Smooth muscle cell (in vitro differentiated cells): Measurements from ENCODE around the gene PI4K2A. TPM values are rescaled to one million over a fixed set of nuclear protein-coding genes. Genes with fewer than 3 reads are reported as not detected.

Source experiments
- DNase-seq: peaks from one replicate; lab custom pipeline; 2025; ENCODE audit not compliant: unreplicated experiment; lab: John Stamatoyannopoulos, UW
- H2AFZ ChIP-seq: fragments of 200-600 bp; sonication (generic); 2 replicates; pipeline ENCODE4 v1.6.0; 2016; ENCODE audit warnings: antibody characterized with exemption, low read depth, mild to moderate bottlenecking
- H3F3A ChIP-seq: fragments of 200-600 bp; sonication (generic); 2 replicates; pipeline ENCODE4 v1.6.0; 2017; ENCODE audit warnings: antibody characterized with exemption, low read depth
- H3K27ac ChIP-seq: fragments of 200-600 bp; sonication (generic); 2 replicates; pipeline ENCODE4 v1.5.1; 2016; ENCODE audit warnings: low read depth, mild to moderate bottlenecking
- H3K27me3 ChIP-seq: fragments of 200-600 bp; sonication (generic); 2 replicates; pipeline ENCODE4 v1.6.1; 2016; ENCODE audit warnings: low read depth, mild to moderate bottlenecking
- H3K36me3 ChIP-seq: fragments of 200-600 bp; sonication (generic); 2 replicates; pipeline ENCODE4 v1.5.1; 2016; ENCODE audit warnings: low read depth
- H3K4me1 ChIP-seq: fragments of 200-600 bp; sonication (generic); 2 replicates; pipeline ENCODE4 v1.5.1; 2016; ENCODE audit warnings: low read depth
- H3K4me2 ChIP-seq: fragments of 200-600 bp; sonication (generic); 2 replicates; pipeline ENCODE4 v1.6.0; 2016; ENCODE audit warnings: mild to moderate bottlenecking
- H3K4me3 ChIP-seq: fragments of 200-600 bp; sonication (generic); 2 replicates; pipeline ENCODE4 v1.5.1; 2016; ENCODE audit warnings: mild to moderate bottlenecking
- H3K79me2 ChIP-seq: fragments of 200-600 bp; sonication (generic); 2 replicates; pipeline ENCODE4 v1.6.0; 2016; ENCODE audit warnings: low read depth, mild to moderate bottlenecking
- H3K9ac ChIP-seq: fragments of 200-600 bp; sonication (generic); 2 replicates; pipeline ENCODE4 v1.6.0; 2016; ENCODE audit warnings: low read depth
- H3K9me3 ChIP-seq: fragments of 200-600 bp; sonication (generic); replicated peaks from 2 replicates; pipeline ENCODE4 v1.5.1; 2016; ENCODE audit warnings: low read depth
- H4K20me1 ChIP-seq: fragments of 200-600 bp; sonication (generic); 2 replicates; pipeline ENCODE4 v1.6.0; 2016; ENCODE audit warnings: low read depth
- CTCF ChIP-seq: fragments of 200-600 bp; sonication (generic); IDR thresholded peaks from 2 replicates; pipeline ENCODE4 v1.5.1; 2017; ENCODE audit warnings: borderline replicate concordance, mild to moderate bottlenecking, antibody characterized with exemption; ENCODE audit not compliant: insufficient read depth, poor library complexity, severe bottlenecking
- WGBS: methylation state at CpG from one replicate; pipeline ENCODE4 v1.1.7; 2016; ENCODE audit warnings: low lambda C conversion rate; 5-methylcytosine and 5-hydroxymethylcytosine counted together
- polyA plus RNA-seq: library from polyadenylated mRNA; unstranded; fragments of >200 nt; fragmentation: Nextera tagmentation; extraction: Ambion mirVana; gene quantifications from 2 replicates; pipeline ENCODE4 v1.2.1, GENCODE V29; 2016
- total RNA-seq: library from RNA; depleted of rRNA; stranded (reverse); fragments of >200 nt; gene quantifications from 2 replicates; pipeline ENCODE4 v1.2.3, GENCODE V29; 2014

PI4K2A gene
- total and polyA plus RNA-seq, 2 experiments from 2014 or later = 20.8 to 21.0 TPM

- TF ChIP-seq CTCF = no peak
- Histone ChIP-seq H3K4me3 (no peak overlapping the region), H3F3A (peaks cover 6% of the 10 kb centered on the region), H3K9me3 (no peaks in the 10 kb centered on the region), H3K79me2 (no peaks in the 10 kb centered on the region), H3K27ac (no peak overlapping the region), H3K27me3 (no peaks in the 10 kb centered on the region), H3K4me2 (no peak overlapping the region), H3K36me3 (no peaks in the 10 kb centered on the region), H4K20me1 (no peaks in the 10 kb centered on the region), H3K9ac (no peak overlapping the region), H2AFZ (no peak overlapping the region), H3K4me1 (no peaks in the 10 kb centered on the region)
- WGBS = 96% methylated on average over 6 of the region's 6 CpGs
- no peak for DNase-seq
Measured at GRCh38 chr10:97599272-97599619, 41.2 kb upstream of the PI4K2A start.

- no peak overlapping the region for H2AFZ ChIP-seq
- peaks cover 3% of the 10 kb centered on the region for H3F3A ChIP-seq
- H3K9ac ChIP-seq = no peak overlapping the region
- H3K79me2 ChIP-seq = no peaks in the 10 kb centered on the region
- H3K9me3 ChIP-seq = no peaks in the 10 kb centered on the region
- no peak for TF ChIP-seq CTCF
- no peak overlapping the region for H3K4me2 ChIP-seq
- no peak for DNase-seq
- H3K4me1 ChIP-seq = no peaks in the 10 kb centered on the region
- H3K27me3 ChIP-seq = no peaks in the 10 kb centered on the region
- no peaks in the 10 kb centered on the region for H3K36me3 ChIP-seq
- no peaks in the 10 kb centered on the region for H4K20me1 ChIP-seq
- WGBS = 96% methylated on average over 1 of the region's 1 CpG
- H3K27ac ChIP-seq = no peak overlapping the region
- H3K4me3 ChIP-seq = no peak overlapping the region
Measured at GRCh38 chr10:97600616-97601015, 39.9 kb upstream of the PI4K2A start.

GRCh38 chr10:97601268-97602215 lies 38.9 kb upstream of the PI4K2A start:
- Histone ChIP-seq H3F3A (no peaks in the 10 kb centered on the region), H3K4me2 (no peak overlapping the region), H3K27ac (no peak overlapping the region), H4K20me1 (no peaks in the 10 kb centered on the region), H3K4me1 (no peaks in the 10 kb centered on the region), H3K36me3 (no peaks in the 10 kb centered on the region), H3K9me3 (no peaks in the 10 kb centered on the region), H2AFZ (no peak overlapping the region), H3K27me3 (no peaks in the 10 kb centered on the region), H3K9ac (no peak overlapping the region), H3K79me2 (no peaks in the 10 kb centered on the region), H3K4me3 (no peak overlapping the region)
- 87% methylated on average over 21 of the region's 21 CpGs for WGBS
- TF ChIP-seq CTCF = no peak
- no peak for DNase-seq
